CD4-positive, alpha-beta T cell (primary cell): ENCODE data around the gene SYF2. TPM values are rescaled to one million over a fixed set of nuclear protein-coding genes. Genes with fewer than 3 reads are reported as not detected.

Experiments
- ATAC-seq: fragments of 200-7000 bp; cut with Tn5 transposase; one replicate; pipeline ENCODE4 v1.10.0; 2022; ENCODE audit warnings: mild to moderate bottlenecking; ENCODE audit not compliant: poor library complexity
- CTCF ChIA-PET: fragments of 350-600 bp; sonication (Branson Sonifier 250); formaldehyde crosslinking; loops from one replicate; lab custom pipeline; 2021; ENCODE audit warnings: antibody characterized with exemption, inconsistent platforms; lab: Charles Lee
- POLR2A ChIA-PET: fragments of 350-600 bp; sonication (Branson Sonifier 250); formaldehyde crosslinking; loops from one replicate; lab custom pipeline; 2021; ENCODE audit warnings: antibody characterized with exemption, inconsistent platforms; lab: Charles Lee
- DNase-seq, 14 experiments: peaks; one replicate each; pipeline ENCODE4 v3.0.0-alpha.2; 2013 to 2020; ENCODE audit warnings: mixed read lengths in 2 of 14
- H3K27ac ChIP-seq, 2 donors: one replicate each; pipeline versions ENCODE4 v1.5.1 to v1.7.0; 2013; ENCODE audit warnings: low read length in 2 of 2, low read depth in 1 of 2, mild to moderate bottlenecking in 1 of 2
- H3K27me3 ChIP-seq, 2 experiments: 1 replicate in 1 of 2; 2 replicates in 1 of 2; pipeline versions ENCODE4 v1.6.1 to v1.7.0; 2013; ENCODE audit warnings: low read length in 2 of 2, control low read depth in 1 of 2, mild to moderate bottlenecking in 1 of 2, moderate library complexity in 1 of 2; ENCODE audit not compliant: insufficient read depth in 2 of 2, control insufficient read depth in 1 of 2
- H3K36me3 ChIP-seq: one replicate; pipeline ENCODE4 v1.6.1; 2013; ENCODE audit warnings: low read length, control low read depth; ENCODE audit not compliant: insufficient read depth
- H3K4me1 ChIP-seq: one replicate; pipeline ENCODE4 v1.6.1; 2013; ENCODE audit warnings: low read length, control low read depth; ENCODE audit not compliant: insufficient read depth
- H3K4me3 ChIP-seq: one replicate; pipeline ENCODE4 v1.5.1; 2013; ENCODE audit warnings: mild to moderate bottlenecking, low read length, moderate library complexity
- H3K9me3 ChIP-seq, 2 experiments: 1 replicate in 1 of 2; 2 replicates in 1 of 2; pipeline versions ENCODE4 v1.6.1 to v1.7.0; 2013; ENCODE audit warnings: low read length in 2 of 2, mild to moderate bottlenecking in 2 of 2, control low read depth in 1 of 2, moderate library complexity in 1 of 2; ENCODE audit not compliant: control insufficient read depth in 1 of 2, insufficient read depth in 1 of 2
- H3K27ac Mint-ChIP-seq: one replicate; pipeline ENCODE4 v1.8.0; 2020; ENCODE audit warnings: mixed read lengths
- H3K27me3 Mint-ChIP-seq: one replicate; pipeline ENCODE4 v1.8.0; 2021; ENCODE audit warnings: mixed read lengths
- H3K36me3 Mint-ChIP-seq: one replicate; pipeline ENCODE4 v1.8.0; 2021; ENCODE audit warnings: low read depth, mixed read lengths
- H3K4me1 Mint-ChIP-seq: one replicate; pipeline ENCODE4 v1.8.0; 2021; ENCODE audit warnings: low read depth, mixed read lengths
- H3K4me3 Mint-ChIP-seq: one replicate; pipeline ENCODE4 v1.8.0; 2020; ENCODE audit warnings: mild to moderate bottlenecking, mixed read lengths
- H3K9me3 Mint-ChIP-seq: one replicate; pipeline ENCODE4 v1.8.0; 2020; ENCODE audit warnings: mixed read lengths
- intact Hi-C, 2 experiments: fragments of 100-400 bp; cut with DNase I in 1 of 2; cut with micrococcal nuclease in 1 of 2; formaldehyde crosslinking; loops; one replicate each; pipeline versions ENCODE4 v1.15.1 to v1.9.0; 2023 to 2025; cut with DNase I, micrococcal nuclease
- total RNA-seq, 174 experiments: library from RNA in 2 of 174; stranded (reverse) in 2 of 174; gene quantifications; one replicate each; pipeline ENCODE4 v1.2.3 and lab custom pipeline; 2021 to 2026
- TF ChIP-seq, protein P1 (sequence below): fragments of 200-600 bp; IDR thresholded peaks from one replicate; pipeline ENCODE4 v1.8.0; 2022; ENCODE audit warnings: antibody characterized with exemption, mild to moderate bottlenecking

The SYF2 gene
- total RNA-seq, 2 experiments from 2014 or later: 93.3 to 98.9 TPM

DNA sequence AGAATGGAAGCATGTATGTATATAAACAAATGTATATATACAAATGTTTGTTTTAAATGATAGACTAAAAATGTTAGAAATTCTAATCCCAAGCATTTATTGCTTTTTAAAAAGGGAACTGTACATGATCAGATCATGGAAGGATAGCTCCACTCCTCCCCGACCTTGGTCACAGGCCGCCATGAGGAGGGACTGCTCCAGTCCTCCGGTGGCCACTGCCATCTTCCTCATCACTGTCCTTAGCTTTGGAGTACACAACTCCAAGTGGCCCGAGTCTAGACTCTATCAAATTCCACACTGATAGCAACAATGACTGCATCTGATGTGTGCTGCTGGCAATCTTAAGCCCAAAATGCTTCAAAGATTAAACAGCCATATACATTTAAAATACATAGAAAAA is 9.7 kb downstream of the SYF2 start:
- H3K4me3 ChIP-seq: no peak overlapping the region
- Mint-ChIP-seq H3K27ac (no peak overlapping the region), H3K27me3 (no peaks in the 10 kb centered on the region), H3K9me3 (no peaks in the 10 kb centered on the region), H3K4me3 (no peak overlapping the region), H3K36me3 (peaks cover 70% of the 10 kb centered on the region), H3K4me1 (no peaks in the 10 kb centered on the region)
- ATAC-seq (no peak), DNase-seq (no peak)
- H3K4me1 ChIP-seq: no peaks in the 10 kb centered on the region
- intact Hi-C loops: no loop called here
- H3K27me3 ChIP-seq: no peaks in the 10 kb centered on the region
- ChIA-PET POLR2A (interaction anchor here (1.0 kb wide), 1 partner anchor 10 kb away, joined by 5 read pairs; the partner anchor contains the start of gene SYF2), CTCF (no interaction called here)
- no peak overlapping the region for H3K27ac ChIP-seq
- H3K9me3 ChIP-seq: no peaks in the 10 kb centered on the region
- peaks cover 60% of the 10 kb centered on the region for H3K36me3 ChIP-seq
- TF ChIP-seq, protein P1, sequence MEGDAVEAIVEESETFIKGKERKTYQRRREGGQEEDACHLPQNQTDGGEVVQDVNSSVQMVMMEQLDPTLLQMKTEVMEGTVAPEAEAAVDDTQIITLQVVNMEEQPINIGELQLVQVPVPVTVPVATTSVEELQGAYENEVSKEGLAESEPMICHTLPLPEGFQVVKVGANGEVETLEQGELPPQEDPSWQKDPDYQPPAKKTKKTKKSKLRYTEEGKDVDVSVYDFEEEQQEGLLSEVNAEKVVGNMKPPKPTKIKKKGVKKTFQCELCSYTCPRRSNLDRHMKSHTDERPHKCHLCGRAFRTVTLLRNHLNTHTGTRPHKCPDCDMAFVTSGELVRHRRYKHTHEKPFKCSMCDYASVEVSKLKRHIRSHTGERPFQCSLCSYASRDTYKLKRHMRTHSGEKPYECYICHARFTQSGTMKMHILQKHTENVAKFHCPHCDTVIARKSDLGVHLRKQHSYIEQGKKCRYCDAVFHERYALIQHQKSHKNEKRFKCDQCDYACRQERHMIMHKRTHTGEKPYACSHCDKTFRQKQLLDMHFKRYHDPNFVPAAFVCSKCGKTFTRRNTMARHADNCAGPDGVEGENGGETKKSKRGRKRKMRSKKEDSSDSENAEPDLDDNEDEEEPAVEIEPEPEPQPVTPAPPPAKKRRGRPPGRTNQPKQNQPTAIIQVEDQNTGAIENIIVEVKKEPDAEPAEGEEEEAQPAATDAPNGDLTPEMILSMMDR: no peak

DNA sequence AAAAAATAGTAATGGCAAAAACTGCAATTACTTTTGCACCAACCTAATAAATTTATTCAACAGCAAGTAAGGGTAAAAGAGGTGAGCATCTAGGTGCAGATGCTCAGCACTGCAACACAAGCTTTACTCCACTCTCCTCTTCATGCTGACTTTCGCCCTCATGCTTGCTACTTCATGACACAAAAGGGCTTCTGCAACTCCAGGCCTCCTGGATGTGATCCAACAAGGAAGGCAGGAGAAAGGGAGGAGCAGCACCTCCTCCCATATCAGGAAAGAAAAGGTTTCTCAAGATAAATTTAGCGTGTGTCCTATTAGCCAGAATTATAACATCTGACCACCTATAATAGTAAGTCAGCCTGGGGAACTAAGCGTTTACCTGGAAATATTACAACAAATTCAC is 11.6 kb downstream of the SYF2 start:
- Mint-ChIP-seq H3K9me3 (no peaks in the 10 kb centered on the region), H3K4me1 (no peaks in the 10 kb centered on the region), H3K36me3 (peaks cover 62% of the 10 kb centered on the region), H3K4me3 (no peak overlapping the region), H3K27ac (no peak overlapping the region), H3K27me3 (no peaks in the 10 kb centered on the region)
- H3K4me1 ChIP-seq: peaks cover 7% of the 10 kb centered on the region
- H3K36me3 ChIP-seq: peaks cover 45% of the 10 kb centered on the region
- intact Hi-C loops: no loop called here
- no peaks in the 10 kb centered on the region for H3K9me3 ChIP-seq
- H3K27ac ChIP-seq: no peak overlapping the region
- TF ChIP-seq, protein P1: no peak
- CTCF ChIA-PET: no interaction called here
- H3K27me3 ChIP-seq: no peaks in the 10 kb centered on the region
- POLR2A ChIA-PET: no interaction called here
- no peak for DNase-seq
- no peak for ATAC-seq
- no peak overlapping the region for H3K4me3 ChIP-seq

- no peak overlapping the region for H3K27ac Mint-ChIP-seq
- ChIA-PET POLR2A (interaction anchor here (1.7 kb wide), 1 partner anchor 28 kb away, joined by 4 read pairs; the partner anchor contains the start of gene RSRP1), CTCF (no interaction called here)
- intact Hi-C loops: no loop called here
- TF ChIP-seq, protein P1: no peak
- Histone ChIP-seq H3K36me3 (peaks cover 41% of the 10 kb centered on the region), H3K4me3 (no peak overlapping the region), H3K27me3 (no peaks in the 10 kb centered on the region), H3K9me3 (no peaks in the 10 kb centered on the region), H3K4me1 (peaks cover 7% of the 10 kb centered on the region), H3K27ac (no peak overlapping the region)
- no peaks in the 10 kb centered on the region for H3K9me3 Mint-ChIP-seq
- H3K4me3 Mint-ChIP-seq: no peak overlapping the region
- DNase-seq (no peak), ATAC-seq (no peak)
- no peaks in the 10 kb centered on the region for H3K27me3 Mint-ChIP-seq
- H3K36me3 Mint-ChIP-seq: peaks cover 58% of the 10 kb centered on the region
- H3K4me1 Mint-ChIP-seq: no peaks in the 10 kb centered on the region
These were observed 12.5 kb downstream of the SYF2 start for GRCh38 chr1:25219661-25220251.
